WTC11 (cell line): ENCODE measurements around the gene ANKMY1.

Source experiments
- GABPB1 ChIP-seq: sonication (generic); formaldehyde crosslinking; IDR thresholded peaks from 2 replicates; pipeline ENCODE4 v1.8.1; 2023; ENCODE audit warnings: mild to moderate bottlenecking, missing genetic modification reagents
- MAX ChIP-seq: sonication (generic); formaldehyde crosslinking; IDR thresholded peaks from 2 replicates; pipeline ENCODE4 v1.8.0; 2022; ENCODE audit warnings: mild to moderate bottlenecking, missing genetic modification reagents

GRCh38 chr2:240455647-240456446, 101.9 kb downstream of the ANKMY1 start:
- no peak for TF ChIP-seq GABPB1 (CRISPR knock-in tag)
- no peak for TF ChIP-seq MAX (CRISPR knock-in tag)
